Measurements from ENCODE around the gene REV3L.

DNA sequence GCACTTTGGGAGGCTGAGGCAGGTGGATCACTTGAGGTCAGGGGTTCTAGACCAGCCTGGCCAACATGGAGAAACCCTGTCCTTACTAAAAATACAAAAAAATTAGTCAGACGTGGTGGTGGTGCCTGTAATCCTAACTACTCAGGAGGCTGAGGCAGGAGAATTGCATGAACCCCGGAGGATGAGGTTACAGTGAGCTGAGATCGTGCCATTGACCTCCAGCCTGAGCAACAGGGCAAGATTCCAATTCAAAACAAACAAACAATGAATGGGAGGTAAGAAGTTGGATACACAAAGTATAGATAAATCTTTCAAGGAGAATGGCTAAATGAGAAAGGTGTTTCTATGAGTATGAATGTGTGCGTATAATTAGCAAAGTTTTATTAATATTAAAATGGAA, 75.3 kb downstream of the REV3L start:
- TF ChIP-seq POLR2AphosphoS5 (IDR thresholded peaks at IDR 0.05; ENCODE audit: borderline replicate concordance, low read depth, low read length) (no peak), EZH2 (IDR thresholded peaks at IDR 0.05) (no peak), FOXP2 (optimal IDR thresholded peaks at IDR 0.05; ENCODE audit: control extremely low read depth, extremely low read length, insufficient read depth) (no peak)

Measured in SK-N-MC (cell line).